CD4-positive, alpha-beta T cell treated with Interleukin-6 for 4 hours (primary cell): Measurements from ENCODE around the gene AUH.

Experiments used
- DNase-seq: peaks from one replicate; pipeline ENCODE4 v3.0.0-alpha.2; 2020; ENCODE audit warnings: mixed read lengths

Gene AUH

GRCh38 chr9:91185193-91185886 is 176.4 kb downstream of the AUH start:
- DNase-seq: no peak

DNA sequence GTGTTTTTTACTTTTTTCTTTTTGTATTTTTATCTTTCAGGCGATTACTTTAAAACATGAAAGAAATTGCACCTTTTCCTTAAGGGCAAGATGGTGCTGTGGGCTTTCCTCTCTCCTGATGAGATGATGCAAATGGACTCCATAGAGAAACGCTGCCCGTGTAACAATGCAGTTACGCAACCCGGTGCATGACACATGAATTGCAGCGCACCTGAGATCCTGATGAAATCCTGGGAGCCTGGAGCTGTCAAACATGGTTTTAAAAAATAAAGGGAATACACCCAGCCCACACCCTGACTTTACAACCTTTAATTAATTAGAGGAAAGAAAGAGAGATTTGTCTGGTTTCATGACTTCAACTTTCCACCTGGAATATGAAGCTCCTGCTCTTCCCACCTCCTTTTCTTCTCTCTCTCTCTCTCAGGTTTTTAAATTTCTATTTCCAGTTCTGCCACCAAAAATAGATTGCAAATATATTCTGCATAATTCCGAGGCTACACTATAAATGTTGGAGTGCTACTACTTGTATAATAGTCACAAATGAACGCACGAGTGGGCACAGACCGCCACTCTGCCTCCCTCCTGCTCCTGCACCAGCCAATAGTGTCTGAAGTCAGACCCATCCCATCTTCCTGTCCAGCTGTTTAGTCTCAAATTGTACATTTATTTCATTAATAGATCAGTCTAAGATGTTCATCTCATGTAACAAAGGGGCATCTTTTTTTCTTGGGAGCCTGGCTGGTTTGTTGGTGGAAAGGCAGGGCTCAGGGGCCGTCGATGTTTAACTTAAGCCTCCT is 179.1 kb downstream of the AUH start:
- DNase-seq: no peak

GRCh38 chr9:91181541-91181940 is 180.2 kb downstream of the AUH start:
- DNase-seq: no peak

DNA sequence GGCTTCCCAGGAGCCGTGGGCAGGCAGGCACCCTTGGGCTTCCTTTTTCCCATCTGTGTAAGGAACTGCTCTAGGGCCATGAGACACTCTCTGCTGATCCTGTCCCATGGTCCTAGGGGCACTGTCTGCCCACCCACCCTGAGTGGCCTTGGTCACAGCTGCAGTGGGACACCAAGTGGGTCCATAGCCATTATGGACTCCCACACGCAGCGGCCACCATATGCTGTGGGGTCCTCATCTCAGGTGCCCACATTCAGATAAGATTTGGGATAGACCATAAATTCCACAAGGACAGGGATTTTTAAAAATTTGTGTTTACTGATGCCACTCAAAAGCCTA is 180.8 kb downstream of the AUH start:
- DNase-seq: no peak

DNA sequence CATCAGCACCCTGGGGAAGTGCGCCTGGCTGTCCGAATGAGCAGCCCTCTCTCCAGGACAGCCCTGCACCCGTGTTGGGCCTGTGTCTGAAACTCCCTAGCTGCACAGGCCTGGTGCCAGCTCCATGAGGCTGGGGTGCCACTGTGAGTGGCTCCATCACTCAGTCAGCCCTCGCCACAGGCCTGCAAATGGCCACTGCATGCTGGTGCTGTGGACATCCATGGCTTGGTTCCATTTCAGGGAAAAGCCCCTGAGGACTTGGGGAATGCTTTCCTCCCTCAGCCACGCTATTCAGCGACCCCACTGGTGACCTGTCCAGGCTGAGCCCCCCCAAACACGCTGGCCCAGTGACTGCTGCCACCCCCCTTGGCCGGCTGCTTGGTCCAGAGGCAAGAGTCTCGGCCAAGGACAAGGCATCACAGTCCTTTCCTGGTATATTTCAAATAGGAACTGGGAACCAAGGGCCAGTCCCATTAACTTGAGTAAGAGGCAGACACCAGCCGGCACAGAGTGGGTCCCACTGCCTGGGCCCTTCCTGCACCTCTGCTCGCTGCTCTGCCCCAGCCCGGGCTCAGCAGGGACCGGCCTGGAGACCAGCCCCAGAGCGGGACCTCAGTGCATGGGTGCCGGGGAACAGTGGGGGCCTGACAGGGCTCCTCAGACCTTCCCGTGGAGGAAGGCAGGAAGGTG is 181.3 kb downstream of the AUH start:
- no peak for DNase-seq

GRCh38 chr9:91179237-91180138 is 182.2 kb downstream of the AUH start:
- DNase-seq: no peak

DNA sequence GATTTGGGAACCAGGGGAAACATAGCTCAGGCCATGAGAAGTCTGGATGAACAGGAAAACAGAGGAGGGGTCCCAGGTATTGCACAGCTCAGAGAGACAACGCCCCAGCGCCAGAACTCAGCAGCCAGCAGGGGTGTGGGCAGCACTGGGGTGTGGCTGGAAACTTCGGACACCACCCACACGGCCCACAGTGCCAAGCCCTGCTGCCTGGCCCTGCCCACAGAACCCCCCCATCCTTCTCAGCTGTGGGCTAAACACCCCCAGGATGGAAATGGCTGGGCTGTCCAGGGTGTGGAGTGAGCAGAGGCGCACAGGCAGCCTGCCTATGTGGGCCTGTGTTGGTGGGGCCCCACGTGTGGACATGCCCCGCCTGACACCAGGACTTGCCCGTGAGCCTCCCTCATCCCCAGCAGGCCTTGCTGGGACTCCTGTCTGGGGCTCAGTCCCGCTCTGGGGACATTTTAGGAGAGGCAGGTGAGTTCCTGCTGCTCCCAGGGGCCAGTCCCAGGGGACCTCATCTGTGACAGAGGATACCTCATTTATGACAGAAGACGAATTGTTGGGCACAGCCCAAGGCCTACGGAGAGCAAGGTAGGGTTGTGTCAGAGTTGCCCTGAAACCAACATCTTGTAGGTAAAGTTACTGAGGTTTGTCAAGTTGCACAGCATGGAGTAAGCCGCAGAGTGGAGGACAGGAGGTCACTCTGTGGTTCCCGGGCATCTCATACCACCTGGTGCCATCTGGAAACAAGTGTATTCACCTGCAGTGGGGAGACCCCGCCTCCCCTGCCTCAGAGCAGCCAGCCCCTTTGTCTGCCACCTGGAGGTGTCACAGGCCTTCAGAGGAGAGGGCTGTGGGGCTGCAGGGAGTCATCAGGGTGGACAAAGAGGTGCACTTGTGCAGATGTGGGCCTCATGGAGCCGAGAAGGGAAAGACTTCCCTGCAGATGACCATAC is 183.2 kb downstream of the AUH start:
- DNase-seq: no peak

DNA sequence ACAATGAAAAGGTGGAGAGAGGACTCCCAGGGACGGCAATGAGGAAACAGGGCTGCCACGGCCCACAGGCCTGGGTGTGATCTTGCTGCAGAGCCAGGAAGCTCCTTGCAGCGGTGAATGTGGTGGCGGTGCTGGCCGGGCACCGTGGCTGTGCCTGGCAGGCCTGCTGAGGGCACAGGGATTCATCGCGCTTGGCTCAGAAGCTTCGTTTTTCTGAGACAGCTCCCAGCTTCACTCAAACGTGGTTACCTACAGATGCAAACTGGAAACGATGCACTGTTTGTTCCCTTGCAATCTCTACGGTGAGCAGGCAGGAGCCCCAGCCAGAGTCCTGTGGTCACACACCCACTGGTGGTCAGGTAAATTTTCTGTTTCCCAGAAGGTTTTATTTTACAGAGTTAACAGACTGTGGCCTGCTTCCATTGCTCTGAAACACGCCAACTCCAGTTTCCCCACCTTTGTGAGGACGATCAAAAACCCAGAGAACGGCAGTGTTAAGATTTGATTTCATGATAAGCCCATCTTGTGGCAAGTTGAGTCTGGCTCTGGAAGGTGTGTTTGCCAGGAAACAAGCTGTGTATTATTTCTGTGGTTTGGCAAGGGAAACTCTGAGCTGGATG is 183.9 kb downstream of the AUH start:
- DNase-seq: peak; percentile 32

GRCh38 chr9:91177081-91177480 is 184.6 kb downstream of the AUH start:
- no peak for DNase-seq

DNA sequence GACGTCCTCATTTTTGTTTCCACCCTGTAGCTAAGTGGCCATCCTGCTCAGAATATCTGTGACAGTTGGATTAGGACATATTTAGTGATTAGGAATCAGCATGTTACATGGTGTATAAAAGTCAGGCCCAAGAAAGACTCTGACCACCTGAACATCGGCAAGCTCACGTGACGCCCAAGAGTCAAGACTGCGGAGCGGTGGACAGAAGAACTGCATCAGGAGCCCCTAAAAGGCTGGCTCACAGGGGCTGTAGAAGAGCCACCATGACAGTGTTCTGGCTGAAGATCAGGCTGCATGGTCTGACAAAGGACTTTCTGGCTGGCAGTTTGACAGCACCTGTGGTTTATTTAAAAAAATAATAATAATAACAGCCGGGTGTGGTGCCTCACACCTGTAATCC is 185.3 kb downstream of the AUH start:
- DNase-seq: no peak

DNA sequence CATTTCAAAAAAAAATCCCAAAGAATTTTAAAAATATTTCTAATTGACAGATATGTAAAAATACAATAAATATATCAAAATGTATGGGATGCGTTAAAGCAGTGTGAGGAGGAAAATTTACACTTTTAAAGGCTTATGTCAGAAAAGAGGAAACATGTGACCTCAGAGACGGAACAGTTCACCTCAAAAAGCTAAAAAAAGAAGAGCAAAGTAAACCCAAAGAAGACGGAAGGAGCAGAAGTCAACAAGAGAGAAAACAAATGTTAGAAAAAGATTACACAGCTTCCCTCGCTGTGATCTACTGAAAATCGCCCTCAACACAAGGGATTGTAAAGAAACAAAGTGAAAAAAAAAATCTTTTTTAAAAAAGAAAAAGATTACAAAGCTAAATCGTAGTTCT is 186.9 kb downstream of the AUH start:
- no peak for DNase-seq

- DNase-seq: no peak
Observed at GRCh38 chr9:91172329-91172728, 189.4 kb downstream of the AUH start.

- DNase-seq: no peak
Observed at GRCh38 chr9:91170951-91171350, 190.8 kb downstream of the AUH start.

DNA sequence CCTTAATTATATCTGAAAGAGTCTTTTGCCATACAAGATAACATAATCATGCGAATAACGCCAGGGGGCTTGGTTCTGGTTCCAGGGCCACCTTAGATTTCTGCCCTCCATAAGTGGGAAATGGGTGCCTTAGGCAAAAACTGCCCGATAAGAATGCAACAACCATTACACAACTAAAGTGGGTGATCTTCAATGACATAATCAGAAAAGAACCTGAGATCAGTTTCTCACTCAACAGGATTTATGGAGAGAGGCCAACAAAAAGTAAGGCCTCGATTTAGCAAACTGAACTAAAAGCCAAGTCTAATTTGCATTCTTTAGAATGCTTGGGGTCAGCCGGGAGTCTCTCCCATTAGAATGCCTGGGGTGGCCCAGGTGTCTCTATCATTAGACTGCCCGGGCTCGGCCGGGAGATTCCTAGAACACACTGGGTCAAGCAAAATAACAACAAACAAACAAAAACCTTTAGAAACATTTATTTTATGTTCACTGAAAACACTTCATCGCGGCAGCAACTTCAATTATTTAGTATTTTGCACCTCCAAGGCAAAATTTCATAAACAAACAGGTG is 194.8 kb downstream of the AUH start:
- DNase-seq: no peak

- DNase-seq: peak; percentile 66
Observed at GRCh38 chr9:91164724-91165520, 196.8 kb downstream of the AUH start.
